ENCODE data around the gene PHLDA3.

Gene PHLDA3

DNA sequence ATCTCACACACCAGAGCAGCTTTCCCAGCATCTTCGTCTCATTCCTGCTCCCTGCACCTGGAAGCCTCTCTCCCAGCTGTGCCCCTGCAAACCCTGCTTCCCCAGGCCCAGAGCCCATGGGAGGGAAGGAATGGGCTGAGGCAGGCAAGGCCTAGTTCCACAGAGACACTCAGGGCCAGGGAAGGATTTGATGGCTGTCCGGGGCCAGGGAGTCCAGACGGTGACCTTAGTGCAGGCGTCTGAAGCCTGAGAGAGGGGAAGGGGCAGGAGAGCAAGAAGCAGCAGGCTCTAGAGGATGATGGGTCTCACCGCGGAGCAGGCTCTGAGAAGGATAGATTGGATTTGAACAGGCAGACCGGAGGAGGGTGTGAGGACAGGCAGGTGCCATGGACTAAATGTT lies 25.2 kb downstream of the PHLDA3 start:
- ChIA-PET POLR2A (no interaction called here), CTCF (interaction anchor here (0.9 to 6.8 kb wide), 3 partner anchors 37 to 69 kb away, joined by 3 to 129 read pairs (median 5); no protein-coding TSS in a partner anchor)
- no peak for TF ChIP-seq KLF7 (tag by site-specific recombination; IDR thresholded peaks at IDR 0.05; ENCODE audit: borderline replicate concordance)
- 0 out of 2 replicates have a peak, but pooled peaks have one; percentile 12 for TF ChIP-seq RBAK (tag by site-specific recombination; IDR thresholded peaks at IDR 0.05)
- no peak overlapping the region for H3K27ac ChIP-seq (ENCODE audit: extremely low read depth, low read depth, low read length)
- H3K4me3 ChIP-seq (ENCODE audit: low read depth, low read length) = no peak overlapping the region
- no peaks in the 10 kb centered on the region for H3K9me3 ChIP-seq (ENCODE audit: control insufficient read depth, insufficient read depth, low read depth, low read length)
- no peaks in the 10 kb centered on the region for H3K36me3 ChIP-seq (ENCODE audit: control insufficient read depth in 2 of 2, insufficient read depth in 1 of 2, low read length in 2 of 2)
- H3K4me1 ChIP-seq (ENCODE audit: control insufficient read depth, insufficient read depth, low read length) = no peaks in the 10 kb centered on the region

DNA sequence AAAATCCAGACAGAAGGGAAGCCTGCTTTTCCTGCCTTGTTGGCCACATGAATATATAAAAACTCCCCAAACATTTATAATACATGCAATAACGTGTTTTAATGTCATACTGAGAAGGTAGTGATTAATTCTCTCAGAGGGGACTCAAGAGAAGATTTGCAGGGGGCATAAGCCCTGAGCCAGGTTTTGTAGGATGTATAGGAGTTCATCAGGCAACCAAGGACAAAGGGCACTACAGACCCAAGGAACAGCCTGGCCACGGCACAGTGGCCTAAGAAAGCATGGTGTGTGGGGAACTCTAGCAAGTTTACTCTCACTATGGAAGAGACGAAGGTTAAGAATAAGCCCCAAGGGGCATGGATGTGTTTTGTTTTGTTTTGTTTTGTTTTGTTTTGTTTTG lies 32.0 kb downstream of the PHLDA3 start:
- ChIA-PET CTCF (interaction anchor here (0.7 to 3.7 kb wide), 11 partner anchors 11 to 1871 kb away, joined by 3 to 67 read pairs (median 9); no protein-coding TSS in a partner anchor), POLR2A (interaction anchor here (2.0 kb wide), 1 partner anchor 25 kb away, joined by 9 read pairs; no protein-coding TSS in a partner anchor)
- no peaks in the 10 kb centered on the region for H3K36me3 ChIP-seq (ENCODE audit: control insufficient read depth in 2 of 2, insufficient read depth in 1 of 2, low read length in 2 of 2)

DNA sequence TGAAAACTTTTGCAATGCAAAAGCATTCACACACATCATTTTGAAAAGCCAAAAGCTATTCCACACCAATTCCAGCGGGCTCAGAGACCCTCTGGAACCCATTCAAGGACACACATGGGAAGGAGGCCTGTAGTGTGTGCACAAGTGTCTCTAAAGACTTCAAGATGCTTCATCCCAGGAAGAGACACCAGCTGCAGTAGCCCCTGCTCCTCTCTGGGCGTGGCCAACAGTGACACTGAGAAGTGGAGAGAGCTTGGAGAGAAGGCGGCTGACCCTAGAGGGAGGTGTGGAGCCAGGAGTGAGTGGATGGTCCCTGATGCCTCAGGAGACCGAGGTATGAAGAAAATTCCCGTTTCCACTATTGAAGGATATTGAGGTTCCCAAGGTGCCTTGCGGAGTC lies 32.6 kb downstream of the PHLDA3 start:
- H3K27ac ChIP-seq (ENCODE audit: extremely low read depth, low read depth, low read length) = no peak overlapping the region
- H3K36me3 ChIP-seq (ENCODE audit: control insufficient read depth in 2 of 2, insufficient read depth in 1 of 2, low read length in 2 of 2) = no peaks in the 10 kb centered on the region
- no peak for TF ChIP-seq ZBTB8A (tag by site-specific recombination; IDR thresholded peaks at IDR 0.05)
- TF ChIP-seq, protein P1, sequence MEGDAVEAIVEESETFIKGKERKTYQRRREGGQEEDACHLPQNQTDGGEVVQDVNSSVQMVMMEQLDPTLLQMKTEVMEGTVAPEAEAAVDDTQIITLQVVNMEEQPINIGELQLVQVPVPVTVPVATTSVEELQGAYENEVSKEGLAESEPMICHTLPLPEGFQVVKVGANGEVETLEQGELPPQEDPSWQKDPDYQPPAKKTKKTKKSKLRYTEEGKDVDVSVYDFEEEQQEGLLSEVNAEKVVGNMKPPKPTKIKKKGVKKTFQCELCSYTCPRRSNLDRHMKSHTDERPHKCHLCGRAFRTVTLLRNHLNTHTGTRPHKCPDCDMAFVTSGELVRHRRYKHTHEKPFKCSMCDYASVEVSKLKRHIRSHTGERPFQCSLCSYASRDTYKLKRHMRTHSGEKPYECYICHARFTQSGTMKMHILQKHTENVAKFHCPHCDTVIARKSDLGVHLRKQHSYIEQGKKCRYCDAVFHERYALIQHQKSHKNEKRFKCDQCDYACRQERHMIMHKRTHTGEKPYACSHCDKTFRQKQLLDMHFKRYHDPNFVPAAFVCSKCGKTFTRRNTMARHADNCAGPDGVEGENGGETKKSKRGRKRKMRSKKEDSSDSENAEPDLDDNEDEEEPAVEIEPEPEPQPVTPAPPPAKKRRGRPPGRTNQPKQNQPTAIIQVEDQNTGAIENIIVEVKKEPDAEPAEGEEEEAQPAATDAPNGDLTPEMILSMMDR (tag by site-specific recombination; IDR thresholded peaks at IDR 0.05) = peak; percentile 56; the same call in 1 of the 2 replicates
- TF ChIP-seq, protein P2, sequence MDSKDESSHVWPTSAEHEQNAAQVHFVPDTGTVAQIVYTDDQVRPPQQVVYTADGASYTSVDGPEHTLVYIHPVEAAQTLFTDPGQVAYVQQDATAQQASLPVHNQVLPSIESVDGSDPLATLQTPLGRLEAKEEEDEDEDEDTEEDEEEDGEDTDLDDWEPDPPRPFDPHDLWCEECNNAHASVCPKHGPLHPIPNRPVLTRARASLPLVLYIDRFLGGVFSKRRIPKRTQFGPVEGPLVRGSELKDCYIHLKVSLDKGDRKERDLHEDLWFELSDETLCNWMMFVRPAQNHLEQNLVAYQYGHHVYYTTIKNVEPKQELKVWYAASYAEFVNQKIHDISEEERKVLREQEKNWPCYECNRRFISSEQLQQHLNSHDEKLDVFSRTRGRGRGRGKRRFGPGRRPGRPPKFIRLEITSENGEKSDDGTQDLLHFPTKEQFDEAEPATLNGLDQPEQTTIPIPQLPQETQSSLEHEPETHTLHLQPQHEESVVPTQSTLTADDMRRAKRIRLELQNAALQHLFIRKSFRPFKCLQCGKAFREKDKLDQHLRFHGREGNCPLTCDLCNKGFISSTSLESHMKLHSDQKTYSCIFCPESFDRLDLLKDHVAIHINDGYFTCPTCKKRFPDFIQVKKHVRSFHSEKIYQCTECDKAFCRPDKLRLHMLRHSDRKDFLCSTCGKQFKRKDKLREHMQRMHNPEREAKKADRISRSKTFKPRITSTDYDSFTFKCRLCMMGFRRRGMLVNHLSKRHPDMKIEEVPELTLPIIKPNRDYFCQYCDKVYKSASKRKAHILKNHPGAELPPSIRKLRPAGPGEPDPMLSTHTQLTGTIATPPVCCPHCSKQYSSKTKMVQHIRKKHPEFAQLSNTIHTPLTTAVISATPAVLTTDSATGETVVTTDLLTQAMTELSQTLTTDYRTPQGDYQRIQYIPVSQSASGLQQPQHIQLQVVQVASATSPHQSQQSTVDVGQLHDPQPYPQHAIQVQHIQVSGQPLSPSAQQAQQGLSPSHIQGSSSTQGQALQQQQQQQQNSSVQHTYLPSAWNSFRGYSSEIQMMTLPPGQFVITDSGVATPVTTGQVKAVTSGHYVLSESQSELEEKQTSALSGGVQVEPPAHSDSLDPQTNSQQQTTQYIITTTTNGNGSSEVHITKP (tag by site-specific recombination; IDR thresholded peaks at IDR 0.05) = peak; percentile 33; the same call in 1 of the 2 replicates
- TF ChIP-seq ZXDB (tag by site-specific recombination; IDR thresholded peaks at IDR 0.05) = peak; percentile 6; the same call in 1 of the 2 replicates
- TF ChIP-seq IKZF3 (tag by site-specific recombination; IDR thresholded peaks at IDR 0.05) = 0 out of 2 replicates have a peak, but pooled peaks have one; percentile 6
- peak; percentile 72 for TF ChIP-seq ZBTB48 (tag by site-specific recombination; IDR thresholded peaks at IDR 0.05)
- no peak for TF ChIP-seq ZNF350 (tag by site-specific recombination; IDR thresholded peaks at IDR 0.05)
- ChIA-PET CTCF (interaction anchor here (0.7 to 3.7 kb wide), 26 partner anchors 10 to 1177 kb away, joined by 3 to 67 read pairs (median 8); partner anchors contain the start of gene TNNI1), POLR2A (interaction anchor here (1.0 to 2.0 kb wide), 4 partner anchors 8 to 44 kb away, joined by 3 to 9 read pairs (median 6); no protein-coding TSS in a partner anchor)
- no peaks in the 10 kb centered on the region for H3K9me3 ChIP-seq (ENCODE audit: control insufficient read depth, insufficient read depth, low read depth, low read length)
- H3K4me3 ChIP-seq (ENCODE audit: low read depth, low read length) = no peak overlapping the region
- 0 out of 2 replicates have a peak, but pooled peaks cover 2% of the 10 kb centered on the region for H3K4me1 ChIP-seq (ENCODE audit: control insufficient read depth, insufficient read depth, low read length)

More for the DNA sequence above, 32.0 kb downstream of the PHLDA3 start:
- Histone ChIP-seq H3K4me1 (ENCODE audit: control insufficient read depth, insufficient read depth, low read length) (0 out of 2 replicates have a peak, but pooled peaks cover 2% of the 10 kb centered on the region), H3K27ac (ENCODE audit: extremely low read depth, low read depth, low read length) (no peak overlapping the region), H3K9me3 (ENCODE audit: control insufficient read depth, insufficient read depth, low read depth, low read length) (no peaks in the 10 kb centered on the region), H3K4me3 (ENCODE audit: low read depth, low read length) (no peak overlapping the region)
- TF ChIP-seq ZFP3 (tag by site-specific recombination; IDR thresholded peaks at IDR 0.05; ENCODE audit: low read depth) (peak; percentile 89), ZNF37A (tag by site-specific recombination; IDR thresholded peaks at IDR 0.05) (no peak)

DNA sequence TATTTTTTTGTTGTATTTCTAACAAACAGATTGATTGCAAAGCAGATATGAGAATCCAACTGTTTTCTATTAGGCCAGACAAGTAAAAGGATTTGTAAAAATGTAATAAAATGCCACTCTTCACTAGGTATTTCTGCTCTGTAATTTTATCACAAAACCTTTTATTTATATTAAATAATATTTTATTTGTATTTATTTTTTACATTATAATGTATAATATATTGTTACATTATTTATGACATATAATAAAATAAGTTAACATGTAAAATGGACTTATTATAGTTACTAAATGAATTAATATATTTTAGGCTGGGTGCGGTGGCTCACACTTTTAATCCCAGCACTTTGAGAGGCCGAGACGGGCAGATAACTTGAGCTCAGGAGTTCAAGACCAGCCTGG lies 34.7 kb downstream of the PHLDA3 start:
- H3K4me3 ChIP-seq (ENCODE audit: low read depth, low read length) = no peak overlapping the region
- 0 out of 2 replicates have a peak, but pooled peaks cover 2% of the 10 kb centered on the region for H3K4me1 ChIP-seq (ENCODE audit: control insufficient read depth, insufficient read depth, low read length)
- no peaks in the 10 kb centered on the region for H3K9me3 ChIP-seq (ENCODE audit: control insufficient read depth, insufficient read depth, low read depth, low read length)
- H3K27ac ChIP-seq (ENCODE audit: extremely low read depth, low read depth, low read length) = no peak overlapping the region
- TF ChIP-seq, protein P3, sequence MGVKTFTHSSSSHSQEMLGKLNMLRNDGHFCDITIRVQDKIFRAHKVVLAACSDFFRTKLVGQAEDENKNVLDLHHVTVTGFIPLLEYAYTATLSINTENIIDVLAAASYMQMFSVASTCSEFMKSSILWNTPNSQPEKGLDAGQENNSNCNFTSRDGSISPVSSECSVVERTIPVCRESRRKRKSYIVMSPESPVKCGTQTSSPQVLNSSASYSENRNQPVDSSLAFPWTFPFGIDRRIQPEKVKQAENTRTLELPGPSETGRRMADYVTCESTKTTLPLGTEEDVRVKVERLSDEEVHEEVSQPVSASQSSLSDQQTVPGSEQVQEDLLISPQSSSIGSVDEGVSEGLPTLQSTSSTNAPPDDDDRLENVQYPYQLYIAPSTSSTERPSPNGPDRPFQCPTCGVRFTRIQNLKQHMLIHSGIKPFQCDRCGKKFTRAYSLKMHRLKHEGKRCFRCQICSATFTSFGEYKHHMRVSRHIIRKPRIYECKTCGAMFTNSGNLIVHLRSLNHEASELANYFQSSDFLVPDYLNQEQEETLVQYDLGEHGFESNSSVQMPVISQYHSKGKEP (tag by site-specific recombination; IDR thresholded peaks at IDR 0.05) = no peak
- TF ChIP-seq YY2 (tag by site-specific recombination; IDR thresholded peaks at IDR 0.05) = no peak
- TF ChIP-seq BCL11B (tag by site-specific recombination; IDR thresholded peaks at IDR 0.05; ENCODE audit: low read depth) = no peak
- CTCF ChIA-PET = interaction anchor here (0.7 to 3.7 kb wide), 8 partner anchors 13 to 292 kb away, joined by 3 to 67 read pairs (median 5); no protein-coding TSS in a partner anchor
- POLR2A ChIA-PET = no interaction called here
- no peaks in the 10 kb centered on the region for H3K36me3 ChIP-seq (ENCODE audit: control insufficient read depth in 2 of 2, insufficient read depth in 1 of 2, low read length in 2 of 2)
